K562 (cell line): ENCODE results near the gene MTOR. TPM values are rescaled to one million over a fixed set of nuclear protein-coding genes. Genes with fewer than 3 reads are reported as not detected.
A peak's percentile ranks its signal among the peaks of the same experiment; 100 is the strongest.

Experiments
- BMI1 ChIP-seq: fragments of 150-350 bp; IDR thresholded peaks from 2 replicates; pipeline ENCODE4 v1.6.1; 2014; ENCODE audit warnings: low read length
- CBX5 ChIP-seq: IDR thresholded peaks from 2 replicates; pipeline ENCODE4 v1.6.1; 2014; ENCODE audit warnings: low read depth, borderline replicate concordance
- CBX8 ChIP-seq: fragments of 200-600 bp; sonication (generic); IDR thresholded peaks from 2 replicates; pipeline ENCODE4 v1.6.1; 2012; ENCODE audit warnings: borderline replicate concordance, mixed run types, low read depth, mild to moderate bottlenecking, moderate library complexity, mixed read lengths, low read length, control low read depth, inconsistent platforms; ENCODE audit not compliant: poor library complexity, severe bottlenecking; ENCODE audit errors: extremely low read depth
- CCNT2 ChIP-seq: IDR thresholded peaks from 2 replicates; pipeline ENCODE4 v1.6.1; 2011; ENCODE audit warnings: borderline replicate concordance, low read depth, mild to moderate bottlenecking, moderate library complexity, mixed read lengths, low read length; ENCODE audit not compliant: insufficient read length; ENCODE audit errors: extremely low read depth
- DPF2 ChIP-seq: fragments of 450-650 bp; IDR thresholded peaks from 2 replicates; pipeline ENCODE4 v1.6.1; 2016
- EP400 ChIP-seq: fragments of 450-650 bp; IDR thresholded peaks from 2 replicates; pipeline ENCODE4 v1.6.1; 2017; ENCODE audit warnings: antibody characterized with exemption, mild to moderate bottlenecking, moderate library complexity
- HCFC1 ChIP-seq: IDR thresholded peaks from 2 replicates; pipeline ENCODE4 v1.6.1; 2012; ENCODE audit warnings: low read depth, low read length, improper control_type of control experiment
- ILF3 ChIP-seq: fragments of 450-650 bp; IDR thresholded peaks from 2 replicates; pipeline ENCODE4 v1.6.1; 2018; ENCODE audit warnings: antibody characterized with exemption, mild to moderate bottlenecking, moderate library complexity, borderline replicate concordance
- KDM2B ChIP-seq: fragments of 250-450 bp; sonication (Bioruptor Pico); IDR thresholded peaks from 2 replicates; pipeline ENCODE4 v1.8.0; 2021; ENCODE audit warnings: mild to moderate bottlenecking, moderate library complexity
- L3MBTL2 ChIP-seq: fragments of 450-650 bp; IDR thresholded peaks from 2 replicates; pipeline ENCODE4 v1.6.1; 2016; ENCODE audit warnings: mild to moderate bottlenecking, moderate library complexity
- NCOA6 ChIP-seq: fragments of 450-650 bp; IDR thresholded peaks from 2 replicates; pipeline ENCODE4 v1.6.1; 2017; ENCODE audit warnings: mild to moderate bottlenecking
- NFRKB ChIP-seq: fragments of 450-650 bp; IDR thresholded peaks from 2 replicates; pipeline ENCODE4 v1.6.1; 2016; ENCODE audit warnings: low read depth
- PURB ChIP-seq: sonication (generic); formaldehyde crosslinking; IDR thresholded peaks from 2 replicates; pipeline ENCODE4 v1.9.0; 2021; ENCODE audit warnings: low read depth, mild to moderate bottlenecking, missing genetic modification reagents
- SMAD4 ChIP-seq: fragments of 250-450 bp; sonication (Bioruptor Pico); conservative IDR thresholded peaks from 2 replicates; pipeline ENCODE4 v1.8.0; 2021; ENCODE audit warnings: inconsistent platforms, mild to moderate bottlenecking, moderate library complexity
- TAF9B ChIP-seq: fragments of 450-650 bp; IDR thresholded peaks from 2 replicates; pipeline ENCODE4 v1.6.1; 2018; ENCODE audit warnings: mild to moderate bottlenecking; ENCODE audit not compliant: partially characterized antibody
- TCF7 ChIP-seq: sonication (generic); IDR thresholded peaks from 2 replicates; pipeline ENCODE4 v1.6.1; 2016; ENCODE audit warnings: antibody characterized with exemption, borderline replicate concordance
- TRIM28 ChIP-seq: fragments of 450-650 bp; IDR thresholded peaks from 2 replicates; pipeline ENCODE4 v1.6.1; 2017
- ZNF133 ChIP-seq: fragments of 250-450 bp; sonication (Bioruptor Pico); IDR thresholded peaks from 2 replicates; pipeline ENCODE4 v1.4.0; 2020; ENCODE audit warnings: mild to moderate bottlenecking
- ZNF24 ChIP-seq: fragments of 450-650 bp; IDR thresholded peaks from 2 replicates; pipeline ENCODE4 v1.6.1; 2016
- polyA plus RNA-seq, 8 experiments: library from polyadenylated mRNA; depleted of rRNA in 4 of 8; stranded (reverse) in 5 of 8; unstranded in 3 of 8; fragments of >200 nt; fragmentation: Nextera tagmentation in 2 of 8; fragmentation: Illumina TruSeq in 1 of 8; extraction: Ambion mirVana in 2 of 8; extraction: Trizol in 1 of 8; gene quantifications; 2 replicates each; pipeline versions ENCODE4 v1.2.1 to v1.2.3, GENCODE V29; 2011 to 2014; ENCODE audit warnings: inconsistent platforms in 1 of 8, missing spikeins in 1 of 8
- total RNA-seq, 7 experiments: library from RNA; depleted of rRNA in 6 of 7; stranded (reverse); fragments of >200 nt in 6 of 7; fragmentation: Illumina TruSeq in 2 of 7; extraction: Trizol in 2 of 7; gene quantifications; 2 replicates each; pipeline versions ENCODE4 v1.2.1 to v1.2.3, GENCODE V29; 2011 to 2021; ENCODE audit warnings: low replicate concordance in 1 of 7
- TF ChIP-seq, protein P1 (sequence below): fragments of 250-450 bp; sonication (Bioruptor Pico); IDR thresholded peaks from 2 replicates; pipeline ENCODE4 v1.4.0; 2020; ENCODE audit warnings: mild to moderate bottlenecking, moderate library complexity
- TF ChIP-seq, protein P2 (sequence below): IDR thresholded peaks from 2 replicates; pipeline ENCODE4 v1.6.1; 2014; ENCODE audit warnings: antibody characterized with exemption
- TF ChIP-seq, protein P3 (sequence below): fragments of 200-400 bp; formaldehyde crosslinking; IDR thresholded peaks from 2 replicates; pipeline ENCODE4 v1.6.1; 2017; ENCODE audit warnings: mild to moderate bottlenecking, low read depth, low read length, moderate library complexity

The MTOR gene
- total and polyA plus RNA-seq, 9 of the 15 experiments (the other 6 are each of a cell fraction or from before 2014, with no cell fraction given) = 11.4 to 71.4 (median 52.2) TPM

DNA sequence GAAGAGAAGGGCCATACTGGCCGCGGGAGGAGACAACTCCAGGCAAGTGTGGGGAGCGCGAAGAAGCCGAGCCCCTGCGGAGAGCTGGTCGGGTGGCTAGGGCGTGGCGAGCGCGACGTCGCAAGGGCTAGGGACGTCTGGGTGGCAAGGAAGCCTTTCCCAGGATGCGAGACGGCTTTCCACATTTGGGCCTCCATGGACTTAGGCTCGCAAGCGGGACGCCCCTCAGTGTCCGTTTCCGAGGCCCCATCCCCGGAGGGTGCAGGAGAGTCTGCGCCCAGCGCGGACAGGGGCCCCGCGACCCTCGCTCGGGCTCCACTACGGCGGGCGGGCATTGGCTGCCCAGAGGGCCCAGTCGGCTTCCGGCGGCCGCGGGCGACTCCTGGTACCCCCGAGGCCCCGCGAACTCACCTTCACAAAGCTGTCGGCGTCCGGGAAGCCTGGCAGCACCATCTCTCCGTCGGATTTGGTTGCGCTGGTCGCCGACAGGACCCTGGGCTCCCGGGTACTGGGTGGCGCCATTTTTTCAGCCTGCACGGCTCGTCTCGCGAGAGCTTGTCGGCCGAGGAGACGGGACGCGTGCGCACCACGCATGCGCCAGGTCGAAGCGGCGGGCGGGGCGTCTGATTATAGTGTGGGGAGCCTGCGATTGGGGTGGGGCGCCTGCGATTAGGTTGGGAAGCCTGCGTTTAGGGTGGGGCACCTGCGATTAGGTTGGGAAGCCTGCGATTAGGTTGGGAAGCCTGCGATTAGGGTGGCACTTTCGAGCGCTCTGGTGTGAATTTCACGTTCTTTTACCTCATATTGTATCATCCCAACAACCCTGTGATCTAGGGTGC is 162.8 kb downstream of the MTOR start, which contains the start of gene EXOSC10 (continued):
- no peak for TF ChIP-seq CBX8
- no peak for TF ChIP-seq BMI1
- peak; percentile 66; the same call in 1 of the 2 replicates for TF ChIP-seq SMAD4 (CRISPR knock-in tag)
- peak; percentile 52; the same call in 1 of the 2 replicates for TF ChIP-seq DPF2
- TF ChIP-seq TRIM28 = no peak
- TF ChIP-seq ZNF133 (CRISPR knock-in tag) = 0 out of 2 replicates have a peak, but pooled peaks have one; percentile 47
- TF ChIP-seq, protein P1, sequence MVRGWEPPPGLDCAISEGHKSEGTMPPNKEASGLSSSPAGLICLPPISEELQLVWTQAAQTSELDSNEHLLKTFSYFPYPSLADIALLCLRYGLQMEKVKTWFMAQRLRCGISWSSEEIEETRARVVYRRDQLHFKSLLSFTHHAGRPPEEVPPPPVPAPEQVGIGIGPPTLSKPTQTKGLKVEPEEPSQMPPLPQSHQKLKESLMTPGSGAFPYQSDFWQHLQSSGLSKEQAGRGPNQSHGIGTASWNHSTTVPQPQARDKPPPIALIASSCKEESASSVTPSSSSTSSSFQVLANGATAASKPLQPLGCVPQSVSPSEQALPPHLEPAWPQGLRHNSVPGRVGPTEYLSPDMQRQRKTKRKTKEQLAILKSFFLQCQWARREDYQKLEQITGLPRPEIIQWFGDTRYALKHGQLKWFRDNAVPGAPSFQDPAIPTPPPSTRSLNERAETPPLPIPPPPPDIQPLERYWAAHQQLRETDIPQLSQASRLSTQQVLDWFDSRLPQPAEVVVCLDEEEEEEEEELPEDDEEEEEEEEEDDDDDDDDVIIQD (CRISPR knock-in tag) = 0 out of 2 replicates have a peak, but pooled peaks have one; percentile 33
- TF ChIP-seq NCOA6 = peak; percentile 92
- TF ChIP-seq ILF3 = no peak
- peak; percentile 90 for TF ChIP-seq TAF9B
- TF ChIP-seq CCNT2 = peak; percentile 37
- no peak for TF ChIP-seq CBX5
- 0 out of 2 replicates have a peak, but pooled peaks have one; percentile 65 for TF ChIP-seq KDM2B
- TF ChIP-seq NFRKB = peak; percentile 84
- TF ChIP-seq, protein P2, sequence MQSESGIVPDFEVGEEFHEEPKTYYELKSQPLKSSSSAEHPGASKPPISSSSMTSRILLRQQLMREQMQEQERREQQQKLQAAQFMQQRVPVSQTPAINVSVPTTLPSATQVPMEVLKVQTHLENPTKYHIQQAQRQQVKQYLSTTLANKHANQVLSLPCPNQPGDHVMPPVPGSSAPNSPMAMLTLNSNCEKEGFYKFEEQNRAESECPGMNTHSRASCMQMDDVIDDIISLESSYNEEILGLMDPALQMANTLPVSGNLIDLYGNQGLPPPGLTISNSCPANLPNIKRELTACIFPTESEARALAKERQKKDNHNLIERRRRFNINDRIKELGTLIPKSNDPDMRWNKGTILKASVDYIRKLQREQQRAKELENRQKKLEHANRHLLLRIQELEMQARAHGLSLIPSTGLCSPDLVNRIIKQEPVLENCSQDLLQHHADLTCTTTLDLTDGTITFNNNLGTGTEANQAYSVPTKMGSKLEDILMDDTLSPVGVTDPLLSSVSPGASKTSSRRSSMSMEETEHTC = no peak
- TF ChIP-seq, protein P3, sequence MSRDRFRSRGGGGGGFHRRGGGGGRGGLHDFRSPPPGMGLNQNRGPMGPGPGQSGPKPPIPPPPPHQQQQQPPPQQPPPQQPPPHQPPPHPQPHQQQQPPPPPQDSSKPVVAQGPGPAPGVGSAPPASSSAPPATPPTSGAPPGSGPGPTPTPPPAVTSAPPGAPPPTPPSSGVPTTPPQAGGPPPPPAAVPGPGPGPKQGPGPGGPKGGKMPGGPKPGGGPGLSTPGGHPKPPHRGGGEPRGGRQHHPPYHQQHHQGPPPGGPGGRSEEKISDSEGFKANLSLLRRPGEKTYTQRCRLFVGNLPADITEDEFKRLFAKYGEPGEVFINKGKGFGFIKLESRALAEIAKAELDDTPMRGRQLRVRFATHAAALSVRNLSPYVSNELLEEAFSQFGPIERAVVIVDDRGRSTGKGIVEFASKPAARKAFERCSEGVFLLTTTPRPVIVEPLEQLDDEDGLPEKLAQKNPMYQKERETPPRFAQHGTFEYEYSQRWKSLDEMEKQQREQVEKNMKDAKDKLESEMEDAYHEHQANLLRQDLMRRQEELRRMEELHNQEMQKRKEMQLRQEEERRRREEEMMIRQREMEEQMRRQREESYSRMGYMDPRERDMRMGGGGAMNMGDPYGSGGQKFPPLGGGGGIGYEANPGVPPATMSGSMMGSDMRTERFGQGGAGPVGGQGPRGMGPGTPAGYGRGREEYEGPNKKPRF = no peak
- TF ChIP-seq L3MBTL2 = peak; percentile 71
- no peak for TF ChIP-seq PURB (CRISPR knock-in tag)
- TF ChIP-seq ZNF24 = no peak
- 0 out of 2 replicates have a peak, but pooled peaks have one; percentile 30 for TF ChIP-seq TCF7
- peak; percentile 77 for TF ChIP-seq EP400
- TF ChIP-seq HCFC1 = peak; percentile 63
